NCI-H526 treated with DMSO at 0.1 percent for 48 hours (cell line): ENCODE results near the gene MRPL41.
"Not testable (repeated sequence)": the region's sequence is repeated elsewhere in the genome, so short reads cannot be mapped to it uniquely, and the experiment has no call there.

Experiments
- DNase-seq: peaks from one replicate; lab custom pipeline; 2025; lab: John Stamatoyannopoulos, UW

Gene MRPL41

GRCh38 chr9:137583957-137584356, 32.3 kb downstream of the MRPL41 start:
- no peak for DNase-seq

- DNase-seq: no peak
Observed at GRCh38 chr9:137586854-137587253, 35.2 kb downstream of the MRPL41 start.

GRCh38 chr9:137588311-137588710, 36.6 kb downstream of the MRPL41 start:
- DNase-seq: no peak

- DNase-seq: no peak
Observed at GRCh38 chr9:137588891-137589290, 37.2 kb downstream of the MRPL41 start.

GRCh38 chr9:137589441-137590122, 37.9 kb downstream of the MRPL41 start:
- no peak for DNase-seq

- DNase-seq: no peak
Observed at GRCh38 chr9:137590123-137590468, 38.4 kb downstream of the MRPL41 start.

- peak; percentile 53 for DNase-seq
Observed at GRCh38 chr9:137590469-137591383, 39.0 kb downstream of the MRPL41 start, which contains the start of gene ZMYND19. TSS of gene ZMYND19 (minus strand) at chr9:137590512. CDS start at chr9:137590263, 249 bp downstream.

- no peak for DNase-seq
Observed at GRCh38 chr9:137592767-137593166, 41.1 kb downstream of the MRPL41 start.

GRCh38 chr9:137593176-137593575, 41.5 kb downstream of the MRPL41 start:
- DNase-seq: no peak

GRCh38 chr9:137596577-137596976, 44.9 kb downstream of the MRPL41 start:
- not testable (repeated sequence) for DNase-seq

- no peak for DNase-seq
Observed at GRCh38 chr9:137598943-137599342, 47.3 kb downstream of the MRPL41 start.
